HepG2 (cell line): Measurements from ENCODE around the gene ACSL1. TPM values are rescaled to one million over a fixed set of nuclear protein-coding genes. Genes with fewer than 3 reads are reported as not detected.

ENCODE experiments used
- ATF7 ChIP-seq, 2 experiments: fragments of 450-650 bp in 1 of 2; sonication (generic) in 1 of 2; formaldehyde crosslinking in 1 of 2; IDR thresholded peaks; 2 replicates each; pipeline versions ENCODE4 v1.4.0 to v1.6.1; 2016 to 2020; ENCODE audit warnings: antibody characterized with exemption in 1 of 2, mild to moderate bottlenecking in 1 of 2, missing genetic modification reagents in 1 of 2
- BCL6 ChIP-seq: IDR thresholded peaks from 2 replicates; pipeline ENCODE4 v1.6.1; 2016; ENCODE audit warnings: missing genetic modification reagents, missing compliant biosample characterization
- FOXA1 ChIP-seq, 2 experiments: fragments of 450-650 bp in 1 of 2; sonication (generic) in 1 of 2; formaldehyde crosslinking in 1 of 2; IDR thresholded peaks; 2 replicates each; pipeline versions ENCODE4 v1.4.0 to v1.6.1; 2016 to 2020; ENCODE audit warnings: missing genetic modification reagents in 1 of 2
- FOXK2 ChIP-seq: fragments of 450-650 bp; IDR thresholded peaks from 2 replicates; pipeline ENCODE4 v1.6.1; 2016
- LCORL ChIP-seq, 2 experiments: fragments of 450-650 bp in 1 of 2; sonication (generic) in 1 of 2; formaldehyde crosslinking in 1 of 2; IDR thresholded peaks; 2 replicates each; pipeline versions ENCODE4 v1.5.0 to v1.6.1; 2017 to 2020; ENCODE audit warnings: antibody characterized with exemption in 1 of 2, missing genetic modification reagents in 1 of 2
- SRSF9 ChIP-seq: fragments of 200-400 bp; formaldehyde crosslinking; IDR thresholded peaks from 2 replicates; pipeline ENCODE4 v1.6.1; 2018; ENCODE audit warnings: borderline replicate concordance, mild to moderate bottlenecking, low read depth, low read length; ENCODE audit not compliant: insufficient read depth, poor library complexity, severe bottlenecking
- TEAD2 ChIP-seq: sonication (generic); formaldehyde crosslinking; IDR thresholded peaks from 2 replicates; pipeline ENCODE4 v1.9.0; 2021; ENCODE audit warnings: missing genetic modification reagents
- ZFP36 ChIP-seq: fragments of 150-350 bp; IDR thresholded peaks from 2 replicates; pipeline ENCODE4 v1.6.1; 2018; ENCODE audit warnings: borderline replicate concordance, low read length, low read depth; ENCODE audit not compliant: partially characterized antibody
- ZFP36L1 ChIP-seq: sonication (generic); formaldehyde crosslinking; IDR thresholded peaks from 2 replicates; pipeline ENCODE4 v1.8.0; 2022; ENCODE audit warnings: mild to moderate bottlenecking, missing genetic modification reagents, moderate library complexity
- ZNF407 ChIP-seq: sonication (generic); formaldehyde crosslinking; IDR thresholded peaks from one replicate; pipeline ENCODE4 v1.5.1; 2020; ENCODE audit warnings: mild to moderate bottlenecking, missing genetic modification reagents; ENCODE audit errors: not compliant biosample characterization
- ZNF781 ChIP-seq: sonication (generic); formaldehyde crosslinking; IDR thresholded peaks from 2 replicates; pipeline ENCODE4 v1.5.1; 2020; ENCODE audit warnings: borderline replicate concordance, mild to moderate bottlenecking, missing genetic modification reagents; ENCODE audit errors: not compliant biosample characterization
- polyA plus RNA-seq, 8 experiments: library from polyadenylated mRNA; depleted of rRNA in 3 of 8; stranded (reverse) in 7 of 8; unstranded in 1 of 8; fragments of >200 nt; fragmentation: Illumina TruSeq in 4 of 8; extraction: Trizol in 4 of 8; gene quantifications; 2 replicates each; pipeline versions ENCODE4 v1.2.1 to v1.2.3, GENCODE V29; 2011 to 2016; ENCODE audit warnings: low read depth in 4 of 8, missing spikeins in 1 of 8, mixed read lengths in 1 of 8; ENCODE audit not compliant: insufficient read depth in 1 of 8
- total RNA-seq, 5 experiments: library from RNA; depleted of rRNA; stranded (reverse); fragments of >200 nt; fragmentation: Illumina TruSeq; extraction: Trizol; gene quantifications; 2 replicates each; pipeline ENCODE4 v1.2.3, GENCODE V29; 2016; ENCODE audit warnings: low read depth in 1 of 5
- TF ChIP-seq, protein P1 (sequence below): sonication (generic); formaldehyde crosslinking; IDR thresholded peaks from 2 replicates; pipeline ENCODE4 v1.4.0; 2020; ENCODE audit warnings: missing genetic modification reagents, mild to moderate bottlenecking, borderline replicate concordance
- TF ChIP-seq, protein P2 (sequence below): sonication (generic); formaldehyde crosslinking; IDR thresholded peaks from 2 replicates; pipeline ENCODE4 v1.5.0; 2020; ENCODE audit warnings: mild to moderate bottlenecking, missing genetic modification reagents, moderate library complexity

ACSL1 gene
- total and polyA plus RNA-seq, 2 of the 13 experiments (the other 11 are each of a cell fraction or from before 2014, with no cell fraction given), result 10.0 to 29.8 TPM

GRCh38 chr4:184807797-184808712, 17.7 kb downstream of the ACSL1 start (continued):
- TF ChIP-seq, protein P1, sequence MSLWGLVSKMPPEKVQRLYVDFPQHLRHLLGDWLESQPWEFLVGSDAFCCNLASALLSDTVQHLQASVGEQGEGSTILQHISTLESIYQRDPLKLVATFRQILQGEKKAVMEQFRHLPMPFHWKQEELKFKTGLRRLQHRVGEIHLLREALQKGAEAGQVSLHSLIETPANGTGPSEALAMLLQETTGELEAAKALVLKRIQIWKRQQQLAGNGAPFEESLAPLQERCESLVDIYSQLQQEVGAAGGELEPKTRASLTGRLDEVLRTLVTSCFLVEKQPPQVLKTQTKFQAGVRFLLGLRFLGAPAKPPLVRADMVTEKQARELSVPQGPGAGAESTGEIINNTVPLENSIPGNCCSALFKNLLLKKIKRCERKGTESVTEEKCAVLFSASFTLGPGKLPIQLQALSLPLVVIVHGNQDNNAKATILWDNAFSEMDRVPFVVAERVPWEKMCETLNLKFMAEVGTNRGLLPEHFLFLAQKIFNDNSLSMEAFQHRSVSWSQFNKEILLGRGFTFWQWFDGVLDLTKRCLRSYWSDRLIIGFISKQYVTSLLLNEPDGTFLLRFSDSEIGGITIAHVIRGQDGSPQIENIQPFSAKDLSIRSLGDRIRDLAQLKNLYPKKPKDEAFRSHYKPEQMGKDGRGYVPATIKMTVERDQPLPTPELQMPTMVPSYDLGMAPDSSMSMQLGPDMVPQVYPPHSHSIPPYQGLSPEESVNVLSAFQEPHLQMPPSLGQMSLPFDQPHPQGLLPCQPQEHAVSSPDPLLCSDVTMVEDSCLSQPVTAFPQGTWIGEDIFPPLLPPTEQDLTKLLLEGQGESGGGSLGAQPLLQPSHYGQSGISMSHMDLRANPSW, result no peak
- TF ChIP-seq FOXK2 (0 out of 2 replicates have a peak, but pooled peaks have one; percentile 15), LCORL (IDR thresholded peaks at IDR 0.05) (no peak; the same call in 1 of the 2 replicates), LCORL (CRISPR knock-in tag; IDR thresholded peaks at IDR 0.05) (no peak), BCL6 (peak; percentile 58; the same call in 1 of the 2 replicates), ATF7 (IDR thresholded peaks at IDR 0.05) (no peak), ATF7 (CRISPR knock-in tag; IDR thresholded peaks at IDR 0.05) (no peak), ZFP36L1 (CRISPR knock-in tag) (no peak), TEAD2 (no peak), ZNF407 (CRISPR knock-in tag) (no peak), ZFP36 (peak; percentile 58), ZNF781 (CRISPR knock-in tag) (peak; percentile 28), FOXA1 (IDR thresholded peaks at IDR 0.05) (no peak), FOXA1 (CRISPR knock-in tag; IDR thresholded peaks at IDR 0.05) (peak; percentile 63), SRSF9 (no peak)
- TF ChIP-seq, protein P2, sequence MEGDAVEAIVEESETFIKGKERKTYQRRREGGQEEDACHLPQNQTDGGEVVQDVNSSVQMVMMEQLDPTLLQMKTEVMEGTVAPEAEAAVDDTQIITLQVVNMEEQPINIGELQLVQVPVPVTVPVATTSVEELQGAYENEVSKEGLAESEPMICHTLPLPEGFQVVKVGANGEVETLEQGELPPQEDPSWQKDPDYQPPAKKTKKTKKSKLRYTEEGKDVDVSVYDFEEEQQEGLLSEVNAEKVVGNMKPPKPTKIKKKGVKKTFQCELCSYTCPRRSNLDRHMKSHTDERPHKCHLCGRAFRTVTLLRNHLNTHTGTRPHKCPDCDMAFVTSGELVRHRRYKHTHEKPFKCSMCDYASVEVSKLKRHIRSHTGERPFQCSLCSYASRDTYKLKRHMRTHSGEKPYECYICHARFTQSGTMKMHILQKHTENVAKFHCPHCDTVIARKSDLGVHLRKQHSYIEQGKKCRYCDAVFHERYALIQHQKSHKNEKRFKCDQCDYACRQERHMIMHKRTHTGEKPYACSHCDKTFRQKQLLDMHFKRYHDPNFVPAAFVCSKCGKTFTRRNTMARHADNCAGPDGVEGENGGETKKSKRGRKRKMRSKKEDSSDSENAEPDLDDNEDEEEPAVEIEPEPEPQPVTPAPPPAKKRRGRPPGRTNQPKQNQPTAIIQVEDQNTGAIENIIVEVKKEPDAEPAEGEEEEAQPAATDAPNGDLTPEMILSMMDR, result peak; percentile 36; the same call in 1 of the 2 replicates
